Thymus (tissue), 11 donors: ENCODE measurements around the gene OVCA2. TPM values are rescaled to one million over a fixed set of nuclear protein-coding genes. Genes with fewer than 3 reads are reported as not detected.

ENCODE experiments used
- DNase-seq, 9 donors: peaks; one replicate each; pipeline ENCODE4 v3.0.0-alpha.2; 2013; ENCODE audit warnings: low spot score in 9 of 9, low read depth in 6 of 9, missing footprints in 1 of 9
- H3K27ac ChIP-seq, 2 donors: one replicate each; pipeline ENCODE4 v1.5.1; 2013; ENCODE audit warnings: control low read depth in 1 of 2, low read depth in 1 of 2, low read length in 1 of 2, mild to moderate bottlenecking in 1 of 2, moderate library complexity in 1 of 2
- H3K27me3 ChIP-seq, 2 donors: one replicate each; pipeline ENCODE4 v1.5.1; 2013; ENCODE audit warnings: low read length in 1 of 2; ENCODE audit not compliant: control insufficient read depth in 2 of 2, insufficient read depth in 1 of 2
- H3K36me3 ChIP-seq, 2 donors: one replicate each; pipeline ENCODE4 v1.5.1; 2013; ENCODE audit warnings: low read length in 1 of 2, mild to moderate bottlenecking in 1 of 2, moderate library complexity in 1 of 2; ENCODE audit not compliant: control insufficient read depth in 2 of 2, insufficient read depth in 2 of 2
- H3K4me1 ChIP-seq, 2 donors: one replicate each; pipeline ENCODE4 v1.5.1; 2013; ENCODE audit warnings: low read length in 2 of 2; ENCODE audit not compliant: control insufficient read depth in 2 of 2, insufficient read depth in 2 of 2
- H3K4me3 ChIP-seq, 2 donors: one replicate each; pipeline ENCODE4 v1.5.1; 2013; ENCODE audit warnings: low read length in 2 of 2, control low read depth in 1 of 2, mild to moderate bottlenecking in 1 of 2
- H3K9me3 ChIP-seq, 2 donors: one replicate each; pipeline ENCODE4 v1.5.1; 2013; ENCODE audit warnings: low read length in 1 of 2, mild to moderate bottlenecking in 1 of 2; ENCODE audit not compliant: control insufficient read depth in 2 of 2, insufficient read depth in 1 of 2
- WGBS: extraction: QIAGEN DNeasy Blood & Tissue Kit; methylation state at CpG from one replicate; pipeline ENCODE4 v1.1.7; 2013; 5-methylcytosine and 5-hydroxymethylcytosine counted together
- polyA plus RNA-seq: library from polyadenylated mRNA; stranded (reverse); fragments of 200-250 nt; gene quantifications from one replicate; pipeline ENCODE4 v1.2.3, GENCODE V29; 2013
- total RNA-seq: library from RNA; stranded (reverse); fragments of 120-200 nt; gene quantifications from one replicate; pipeline ENCODE4 v1.2.4, GENCODE V29; 2013
- donor health status: healthy.

OVCA2 gene
- total and polyA plus RNA-seq, 2 donors, result 39.8 to 81.8 TPM

GRCh38 chr17:2022647-2023240, 19.1 kb upstream of the OVCA2 start:
- Histone ChIP-seq H3K9me3 (no peaks in the 10 kb centered on the region), H3K36me3 (no peaks in the 10 kb centered on the region), H3K27ac (peak overlapping the region in 1 of 2 donors; percentile 32), H3K4me1 (peaks cover 18 to 33% of the 10 kb centered on the region in 2 donors), H3K27me3 (peaks cover 51 to 99% of the 10 kb centered on the region in 2 donors), H3K4me3 (no peak overlapping the region)
- WGBS, result 32% methylated on average over 15 of the region's 15 CpGs
- DNase-seq, result peak in 3 of 9 donors; percentile 49 to 67 (median 52)

DNA sequence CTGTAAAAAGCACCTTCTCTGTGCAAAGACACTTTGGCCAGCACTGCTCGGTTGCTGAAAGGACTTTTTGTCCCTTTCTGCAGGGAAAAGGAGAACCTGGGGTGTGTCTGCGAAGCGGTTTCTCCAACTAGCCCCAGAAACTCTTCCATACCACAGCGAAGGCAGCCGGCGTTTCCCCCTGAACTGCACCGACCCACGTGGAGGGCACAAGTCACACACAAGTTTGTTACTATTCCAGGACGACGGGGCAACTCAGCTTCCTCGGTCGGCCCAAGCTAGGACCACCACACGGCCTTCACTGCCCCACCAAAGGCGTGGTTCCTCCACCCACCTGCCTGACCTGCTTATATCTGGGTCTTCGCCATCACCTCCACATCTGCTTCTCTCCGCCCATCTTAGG, 18.6 kb upstream of the OVCA2 start:
- no peak for DNase-seq
- Histone ChIP-seq H3K27me3 (peaks cover 54 to 99% of the 10 kb centered on the region in 2 donors), H3K4me3 (no peak overlapping the region), H3K27ac (no peak overlapping the region), H3K9me3 (no peaks in the 10 kb centered on the region), H3K4me1 (peaks cover 18 to 33% of the 10 kb centered on the region in 2 donors), H3K36me3 (no peaks in the 10 kb centered on the region)
- 56% methylated on average over 16 of the region's 16 CpGs for WGBS

DNA sequence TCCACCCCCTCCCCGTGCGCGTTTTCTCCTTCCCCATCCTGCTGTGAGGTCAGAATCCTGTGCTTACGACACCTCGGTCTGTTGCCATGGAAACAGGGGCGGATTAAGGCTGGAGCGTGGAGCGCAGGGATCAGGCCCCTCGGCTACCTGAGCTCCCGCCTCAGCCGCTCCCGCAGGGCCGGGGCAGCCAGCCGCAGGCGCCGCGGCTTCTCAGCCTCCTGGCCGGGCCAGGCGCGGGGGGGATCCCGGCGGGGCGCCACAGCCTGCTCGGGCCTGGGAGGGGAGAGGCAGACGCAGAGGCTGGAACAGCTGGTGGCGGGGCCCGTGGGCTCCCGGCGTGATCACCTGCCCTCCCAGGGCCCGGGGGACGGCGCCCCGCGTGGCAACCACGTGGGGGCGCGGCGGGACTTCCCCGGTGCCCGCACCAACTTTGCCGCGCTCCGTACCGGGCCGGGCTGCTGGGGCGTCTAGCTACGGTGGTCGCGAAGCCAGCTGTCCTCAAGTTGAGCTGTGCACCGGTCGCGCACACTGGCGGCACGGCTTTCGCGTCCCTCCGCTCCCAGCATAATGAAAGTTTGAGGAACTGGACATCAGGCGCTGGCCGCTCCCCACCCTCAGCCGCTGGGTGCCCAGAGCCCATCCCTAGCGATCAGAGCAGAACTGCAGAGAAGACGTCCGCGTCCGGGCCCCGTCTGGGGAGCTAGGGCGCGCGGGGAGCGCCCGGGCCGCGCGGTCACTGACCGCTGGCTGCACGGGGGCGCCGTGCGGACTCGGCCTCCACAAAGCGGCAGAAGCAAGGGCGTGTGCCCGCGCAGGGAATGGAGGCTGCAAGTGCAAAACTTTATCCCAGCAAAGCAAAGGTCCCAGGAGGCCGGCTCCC, 17.9 kb upstream of the OVCA2 start:
- no peaks in the 10 kb centered on the region for H3K36me3 ChIP-seq
- H3K4me3 ChIP-seq, result peak overlapping the region in 1 of 2 donors; percentile 63
- no peak overlapping the region for H3K27ac ChIP-seq
- no peaks in the 10 kb centered on the region for H3K9me3 ChIP-seq
- DNase-seq, result peak in 2 of 9 donors; percentile 43 to 65
- peaks cover 18 to 34% of the 10 kb centered on the region in 2 donors for H3K4me1 ChIP-seq
- H3K27me3 ChIP-seq, result peaks cover 59 to 99% of the 10 kb centered on the region in 2 donors
- WGBS, result 3% methylated on average over 85 of the region's 85 CpGs

DNA sequence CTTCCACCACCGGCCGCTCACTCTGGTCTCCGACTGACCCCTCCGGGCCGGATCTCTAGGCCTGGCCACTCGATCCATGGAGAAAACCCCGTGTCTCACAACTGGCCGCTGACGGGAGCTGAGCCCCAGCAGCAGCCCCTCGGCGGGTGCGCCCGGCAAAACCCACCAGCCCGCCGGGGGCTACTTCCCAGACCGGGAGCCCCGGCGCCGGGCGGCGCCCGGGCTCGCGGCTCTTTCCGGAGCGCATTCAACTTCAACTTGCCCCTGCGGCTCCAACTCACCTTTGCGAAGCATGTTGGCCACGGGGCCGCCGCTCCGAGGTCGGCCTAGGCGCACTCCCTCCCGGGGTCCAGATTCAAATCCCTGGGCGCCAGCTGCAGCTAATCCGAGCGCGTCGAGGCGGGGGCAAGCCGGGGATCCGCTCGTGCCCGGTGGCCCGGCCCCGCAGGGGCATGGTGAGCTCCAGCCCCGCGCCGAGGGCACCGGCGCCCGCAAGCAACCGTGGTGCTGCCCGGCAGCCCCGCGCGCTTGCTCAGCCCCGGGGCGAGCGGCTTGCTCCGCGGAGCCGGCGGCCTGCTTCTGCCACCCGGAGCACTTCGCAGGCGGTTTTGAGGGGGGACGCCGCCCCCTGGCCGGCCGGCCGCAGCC, 17.1 kb upstream of the OVCA2 start:
- Histone ChIP-seq H3K27me3 (peaks cover 61 to 99% of the 10 kb centered on the region in 2 donors), H3K4me3 (peak overlapping the region in 1 of 2 donors; percentile 63), H3K27ac (no peak overlapping the region), H3K4me1 (peaks cover 18 to 39% of the 10 kb centered on the region in 2 donors), H3K36me3 (no peaks in the 10 kb centered on the region), H3K9me3 (peaks cover 0 to 2% of the 10 kb centered on the region in 2 donors)
- no peak for DNase-seq
- 1% methylated on average over 73 of the region's 73 CpGs for WGBS

DNA sequence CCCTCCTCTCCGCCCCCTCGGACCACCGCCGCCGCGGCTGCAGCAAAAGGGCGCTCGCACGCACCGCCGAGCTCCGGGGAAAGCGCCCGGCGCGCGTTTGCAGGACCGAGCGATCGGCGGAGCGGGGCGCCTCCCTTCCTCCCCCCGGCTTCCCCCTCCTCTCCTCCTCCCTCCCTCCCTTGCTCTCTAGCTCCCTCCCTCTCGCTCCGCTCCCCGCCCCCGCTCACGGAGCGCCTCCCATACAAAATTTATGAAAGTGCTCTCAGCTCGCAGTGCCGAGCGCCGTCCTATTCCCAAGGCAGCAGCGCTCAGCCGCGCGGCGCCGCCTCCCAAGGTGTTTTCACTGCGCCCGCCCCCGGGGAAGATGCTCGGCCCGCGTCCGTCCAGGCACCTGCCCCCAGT, 16.6 kb upstream of the OVCA2 start, which contains the start of gene RTN4RL1:
Gene RTN4RL1 (minus strand): TSS at position 115 of the 402 bp plus-strand sequence. CDS start 469 bp downstream, outside the sequence.
- Histone ChIP-seq H3K4me1 (peaks cover 18 to 44% of the 10 kb centered on the region in 2 donors), H3K36me3 (no peaks in the 10 kb centered on the region), H3K27me3 (peaks cover 62 to 100% of the 10 kb centered on the region in 2 donors), H3K9me3 (peaks cover 0 to 5% of the 10 kb centered on the region in 2 donors), H3K4me3 (peak within 1 kb of the TSS; percentile 8 to 63), H3K27ac (no peak within 1 kb of the TSS)
- 1% methylated on average over 47 of the region's 47 CpGs for WGBS
- DNase-seq, result peak in 6 of 9 donors; percentile 48 to 82 (median 67)

DNA sequence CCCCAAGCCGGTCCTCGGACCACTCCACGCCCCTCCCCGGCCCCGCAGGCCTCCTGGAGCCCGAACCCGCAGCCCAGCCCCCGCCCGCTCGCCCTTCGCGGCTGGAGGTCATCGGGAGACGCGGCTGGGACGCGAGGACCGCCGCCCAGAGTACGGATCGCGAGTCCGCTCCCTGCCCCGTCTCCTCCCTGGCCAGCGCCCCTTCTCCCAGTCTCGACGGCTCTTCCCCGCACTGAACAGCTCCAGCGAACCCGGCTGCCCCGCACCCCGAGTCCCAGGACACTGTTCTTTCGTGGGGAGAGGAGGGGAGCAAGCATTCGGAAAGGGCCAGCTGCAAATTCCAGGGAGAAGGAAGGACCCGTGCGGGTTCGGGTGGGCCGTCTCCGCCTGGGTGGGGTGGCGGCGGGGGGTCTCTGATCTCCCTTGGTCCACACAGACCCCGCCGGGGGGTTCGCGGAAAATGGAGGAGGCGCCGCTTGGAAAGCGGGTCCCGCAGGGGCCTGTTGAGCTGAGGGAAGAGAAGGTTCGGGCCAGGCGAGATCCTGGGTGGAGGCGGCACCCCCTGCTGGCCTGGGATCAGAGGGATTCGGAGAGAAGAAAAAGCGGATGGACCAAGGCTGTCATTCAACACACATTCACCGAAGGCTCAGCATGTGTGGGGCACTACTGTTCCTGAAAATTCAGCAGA, 16.1 kb upstream of the OVCA2 start:
- Histone ChIP-seq H3K36me3 (no peaks in the 10 kb centered on the region), H3K4me3 (peak overlapping the region; percentile 8 to 63), H3K27ac (no peak overlapping the region), H3K9me3 (peaks cover 0 to 5% of the 10 kb centered on the region in 2 donors), H3K27me3 (peaks cover 60 to 96% of the 10 kb centered on the region in 2 donors), H3K4me1 (peaks cover 18 to 48% of the 10 kb centered on the region in 2 donors)
- no peak for DNase-seq
- 3% methylated on average over 55 of the region's 55 CpGs for WGBS

DNA sequence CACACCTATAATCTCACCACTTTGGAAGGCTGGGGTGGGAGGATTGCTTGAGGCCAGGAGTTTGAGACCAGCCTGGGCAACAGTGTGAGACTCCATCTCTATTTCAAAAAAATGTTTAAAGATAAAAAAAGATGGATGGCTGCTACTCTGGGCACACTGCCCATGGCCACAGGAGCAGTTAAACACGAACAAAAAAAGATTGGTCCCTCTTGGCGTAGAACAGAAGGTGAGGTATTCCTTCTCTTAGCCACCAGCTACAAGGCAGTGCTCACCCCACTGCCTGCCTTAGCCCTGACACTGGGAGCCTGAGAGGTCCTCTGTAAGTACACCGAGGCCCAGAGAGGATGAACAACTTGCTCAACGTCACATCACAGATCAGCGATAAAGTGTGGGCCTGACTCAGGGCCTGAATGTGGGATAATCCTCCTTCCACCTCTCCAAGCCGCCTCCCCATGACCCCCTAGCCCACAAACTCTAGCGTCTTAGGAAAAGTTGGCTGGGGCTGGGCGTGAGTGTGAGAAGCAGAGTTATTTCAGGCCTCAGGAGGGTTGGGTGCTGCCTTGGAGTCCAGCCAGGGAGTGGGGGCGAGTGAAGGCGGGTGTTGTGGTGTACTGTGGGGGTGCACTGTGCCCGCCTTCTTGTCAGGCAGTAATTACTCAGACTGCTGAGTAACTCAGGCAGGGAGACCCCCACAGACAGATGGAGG, 14.1 kb upstream of the OVCA2 start:
- H3K9me3 ChIP-seq, result peaks cover 0 to 5% of the 10 kb centered on the region in 2 donors
- peaks cover 57 to 76% of the 10 kb centered on the region in 2 donors for H3K27me3 ChIP-seq
- WGBS, result 85% methylated on average over 11 of the region's 11 CpGs

DNA sequence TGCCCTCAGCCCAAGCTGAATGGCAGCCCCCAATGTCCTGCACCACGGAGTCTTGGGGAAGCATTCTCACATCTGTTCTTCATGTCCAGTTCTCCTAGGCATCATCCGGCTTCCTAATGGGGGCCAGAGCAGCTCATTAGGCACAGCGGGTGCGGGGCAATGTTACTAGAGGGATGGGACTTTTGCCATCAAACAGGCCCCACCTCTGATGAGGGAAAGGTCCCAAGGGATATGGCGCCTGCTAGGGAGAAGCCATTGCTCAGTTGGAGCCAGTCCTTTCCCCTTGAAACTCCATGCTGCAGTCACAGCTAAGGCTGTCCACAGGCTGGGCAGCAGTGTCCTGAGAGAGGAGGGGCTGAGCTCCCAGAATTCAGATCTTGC, 13.6 kb upstream of the OVCA2 start:
- DNase-seq, result no peak
- Histone ChIP-seq H3K4me3 (no peak overlapping the region), H3K27ac (no peak overlapping the region), H3K9me3 (peaks cover 0 to 5% of the 10 kb centered on the region in 2 donors), H3K36me3 (no peaks in the 10 kb centered on the region), H3K27me3 (peaks cover 51 to 71% of the 10 kb centered on the region in 2 donors), H3K4me1 (peaks cover 15 to 43% of the 10 kb centered on the region in 2 donors)
- WGBS, result 95% methylated on average over 5 of the region's 5 CpGs

More for the DNA sequence above, 14.1 kb upstream of the OVCA2 start:
- H3K36me3 ChIP-seq, result no peaks in the 10 kb centered on the region
- no peak overlapping the region for H3K4me3 ChIP-seq
- no peak for DNase-seq
- H3K27ac ChIP-seq, result no peak overlapping the region
- H3K4me1 ChIP-seq, result peaks cover 16 to 49% of the 10 kb centered on the region in 2 donors
